ENCODE results near the gene TARM1.

Gene TARM1

GRCh38 chr19:54124393-54124792 lies 43.2 kb upstream of the TARM1 start:
- no peak overlapping the region for H3K4me3 ChIP-seq (ENCODE audit: low read depth, low read length)
- H3K36me3 ChIP-seq (ENCODE audit: control insufficient read depth in 2 of 2, insufficient read depth in 1 of 2, low read length in 2 of 2), result peaks cover 18 to 94% of the 10 kb centered on the region in 2 experiments
- ChIA-PET POLR2A (interaction anchor here (2.1 to 6.2 kb wide), 2 partner anchors 9 to 13 kb away, joined by 12 to 37 read pairs; partner anchors contain the start of genes CNOT3, PRPF31 and TFPT), CTCF (no interaction called here)
- no peaks in the 10 kb centered on the region for H3K4me1 ChIP-seq (ENCODE audit: control insufficient read depth, insufficient read depth, low read length)
- H3K27ac ChIP-seq (ENCODE audit: extremely low read depth, low read depth, low read length), result no peak overlapping the region
- H3K9me3 ChIP-seq (ENCODE audit: control insufficient read depth, insufficient read depth, low read depth, low read length), result no peaks in the 10 kb centered on the region
- TF ChIP-seq SP3 (tag by site-specific recombination; IDR thresholded peaks at IDR 0.05), result no peak
- no peak for TF ChIP-seq ZBTB48 (tag by site-specific recombination; IDR thresholded peaks at IDR 0.05)
- TF ChIP-seq ZNF777 (tag by site-specific recombination; IDR thresholded peaks at IDR 0.05; ENCODE audit: borderline replicate concordance), result no peak
- TF ChIP-seq RBAK (tag by site-specific recombination; IDR thresholded peaks at IDR 0.05), result no peak
- no peak for TF ChIP-seq ZNF792 (tag by site-specific recombination; IDR thresholded peaks at IDR 0.05)
- TF ChIP-seq ZBTB44 (tag by site-specific recombination; IDR thresholded peaks at IDR 0.05), result no peak
- no peak for TF ChIP-seq SALL2 (tag by site-specific recombination; IDR thresholded peaks at IDR 0.05; ENCODE audit: borderline replicate concordance)
- TF ChIP-seq ZNF626 (tag by site-specific recombination; IDR thresholded peaks at IDR 0.05), result no peak
- TF ChIP-seq ZNF544 (tag by site-specific recombination; IDR thresholded peaks at IDR 0.05), result no peak
- no peak for TF ChIP-seq ZNF133 (tag by site-specific recombination; IDR thresholded peaks at IDR 0.05)

- H3K4me1 ChIP-seq (ENCODE audit: control insufficient read depth, insufficient read depth, low read length), result no peaks in the 10 kb centered on the region
- no peaks in the 10 kb centered on the region for H3K9me3 ChIP-seq (ENCODE audit: control insufficient read depth, insufficient read depth, low read depth, low read length)
- ChIA-PET CTCF (no interaction called here), POLR2A (interaction anchor here (2.1 to 6.2 kb wide), 2 partner anchors 8 to 13 kb away, joined by 12 to 37 read pairs; partner anchors contain the start of genes CNOT3, PRPF31 and TFPT)
- no peak overlapping the region for H3K4me3 ChIP-seq (ENCODE audit: low read depth, low read length)
- peaks cover 25 to 91% of the 10 kb centered on the region in 2 experiments for H3K36me3 ChIP-seq (ENCODE audit: control insufficient read depth in 2 of 2, insufficient read depth in 1 of 2, low read length in 2 of 2)
- no peak overlapping the region for H3K27ac ChIP-seq (ENCODE audit: extremely low read depth, low read depth, low read length)
- TF ChIP-seq ZNF555 (tag by site-specific recombination; conservative IDR thresholded peaks at IDR 0.05), result no peak
- no peak for TF ChIP-seq ZEB2 (tag by site-specific recombination; IDR thresholded peaks at IDR 0.05)
- TF ChIP-seq ZNF354C (tag by site-specific recombination; IDR thresholded peaks at IDR 0.05; ENCODE audit: borderline replicate concordance, low read depth), result no peak
- TF ChIP-seq TSHZ1 (tag by site-specific recombination; IDR thresholded peaks at IDR 0.05; ENCODE audit: borderline replicate concordance), result no peak
- TF ChIP-seq SP2 (tag by site-specific recombination; IDR thresholded peaks at IDR 0.05), result no peak
- TF ChIP-seq BCL6B (tag by site-specific recombination; IDR thresholded peaks at IDR 0.05), result no peak
- no peak for TF ChIP-seq ZNF133 (tag by site-specific recombination; IDR thresholded peaks at IDR 0.05)
- no peak for TF ChIP-seq ZNF404 (tag by site-specific recombination; IDR thresholded peaks at IDR 0.05)
- no peak for TF ChIP-seq AEBP2 (tag by site-specific recombination; IDR thresholded peaks at IDR 0.05; ENCODE audit: borderline replicate concordance)
- no peak for TF ChIP-seq ZNF366 (tag by site-specific recombination; conservative IDR thresholded peaks at IDR 0.05)
- no peak for TF ChIP-seq KLF9 (tag by site-specific recombination; IDR thresholded peaks at IDR 0.05; ENCODE audit: low read depth)
- TF ChIP-seq REPIN1 (tag by site-specific recombination; IDR thresholded peaks at IDR 0.05; ENCODE audit: low read depth), result no peak
- TF ChIP-seq HOXA7 (CRISPR knock-in tag; IDR thresholded peaks at IDR 0.05; ENCODE audit: borderline replicate concordance), result no peak
- no peak for TF ChIP-seq ZNF132 (tag by site-specific recombination; IDR thresholded peaks at IDR 0.05; ENCODE audit: borderline replicate concordance)
- no peak for TF ChIP-seq ZNF155 (tag by site-specific recombination; IDR thresholded peaks at IDR 0.05)
- no peak for TF ChIP-seq ZNF664 (tag by site-specific recombination; IDR thresholded peaks at IDR 0.05)
- no peak for TF ChIP-seq ZNF239 (tag by site-specific recombination; IDR thresholded peaks at IDR 0.05)
- TF ChIP-seq ZNF513 (tag by site-specific recombination; IDR thresholded peaks at IDR 0.05), result no peak
Observed at GRCh38 chr19:54123682-54124081, 42.5 kb upstream of the TARM1 start.

Data from HEK293 (cell line).